ENCODE data around the gene CACNA1A.

Gene CACNA1A

DNA sequence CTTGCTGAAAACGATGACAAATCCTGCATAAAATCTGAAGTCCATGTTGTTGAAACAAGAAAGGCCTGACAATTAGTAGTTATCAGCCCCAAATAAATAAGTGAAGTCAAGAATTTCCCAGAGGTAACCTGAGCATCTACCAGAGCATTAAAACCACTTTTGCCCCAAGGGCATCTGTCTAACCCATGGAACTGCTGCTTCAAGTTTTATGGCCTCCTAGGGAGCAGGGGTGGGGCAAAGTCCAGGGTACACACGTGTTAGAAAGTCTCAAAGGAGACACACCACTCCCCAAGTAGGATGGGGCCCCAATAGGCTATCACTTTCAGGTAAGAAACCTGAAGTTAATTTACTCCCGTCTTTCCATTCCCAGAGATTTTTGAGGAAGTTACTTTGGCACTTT, 81.1 kb downstream of the CACNA1A start:
- Histone ChIP-seq H3K36me3 (ENCODE audit: control insufficient read depth in 1 of 2, insufficient read depth in 2 of 2, low read length in 2 of 2) (no peaks in the 10 kb centered on the region), H3K4me1 (ENCODE audit: control insufficient read depth in 1 of 2, insufficient read depth in 2 of 2, low read length in 2 of 2) (no peaks in the 10 kb centered on the region), H3K27ac (ENCODE audit: low read length) (no peak overlapping the region), H3K9me3 (ENCODE audit: control insufficient read depth in 1 of 2, low read length in 2 of 2) (peaks cover 0 to 37% of the 10 kb centered on the region in 2 donors), H3K4me3 (ENCODE audit: low read depth in 1 of 2, low read length in 2 of 2) (peak overlapping the region in 1 of 2 donors; percentile 0), H3K27me3 (ENCODE audit: low read depth, low read length) (no peaks in the 10 kb centered on the region)

- Histone ChIP-seq H3K4me1 (ENCODE audit: control insufficient read depth in 1 of 2, insufficient read depth in 2 of 2, low read length in 2 of 2) (no peaks in the 10 kb centered on the region), H3K9me3 (ENCODE audit: control insufficient read depth in 1 of 2, low read length in 2 of 2) (peaks cover 0 to 33% of the 10 kb centered on the region in 2 donors), H3K36me3 (ENCODE audit: control insufficient read depth in 1 of 2, insufficient read depth in 2 of 2, low read length in 2 of 2) (no peaks in the 10 kb centered on the region), H3K27me3 (ENCODE audit: low read depth, low read length) (no peaks in the 10 kb centered on the region), H3K4me3 (ENCODE audit: low read depth in 1 of 2, low read length in 2 of 2) (no peak overlapping the region), H3K27ac (ENCODE audit: low read length) (no peak overlapping the region)
These were observed 85.5 kb downstream of the CACNA1A start for GRCh38 chr19:13420780-13421179.

GRCh38 chr19:13417054-13417453, 89.2 kb downstream of the CACNA1A start:
- Histone ChIP-seq H3K4me1 (ENCODE audit: control insufficient read depth in 1 of 2, insufficient read depth in 2 of 2, low read length in 2 of 2) (no peaks in the 10 kb centered on the region), H3K4me3 (ENCODE audit: low read depth in 1 of 2, low read length in 2 of 2) (no peak overlapping the region), H3K36me3 (ENCODE audit: control insufficient read depth in 1 of 2, insufficient read depth in 2 of 2, low read length in 2 of 2) (no peaks in the 10 kb centered on the region), H3K27me3 (ENCODE audit: low read depth, low read length) (no peaks in the 10 kb centered on the region), H3K9me3 (ENCODE audit: control insufficient read depth in 1 of 2, low read length in 2 of 2) (peaks cover 0 to 19% of the 10 kb centered on the region in 2 donors), H3K27ac (ENCODE audit: low read length) (no peak overlapping the region)

DNA sequence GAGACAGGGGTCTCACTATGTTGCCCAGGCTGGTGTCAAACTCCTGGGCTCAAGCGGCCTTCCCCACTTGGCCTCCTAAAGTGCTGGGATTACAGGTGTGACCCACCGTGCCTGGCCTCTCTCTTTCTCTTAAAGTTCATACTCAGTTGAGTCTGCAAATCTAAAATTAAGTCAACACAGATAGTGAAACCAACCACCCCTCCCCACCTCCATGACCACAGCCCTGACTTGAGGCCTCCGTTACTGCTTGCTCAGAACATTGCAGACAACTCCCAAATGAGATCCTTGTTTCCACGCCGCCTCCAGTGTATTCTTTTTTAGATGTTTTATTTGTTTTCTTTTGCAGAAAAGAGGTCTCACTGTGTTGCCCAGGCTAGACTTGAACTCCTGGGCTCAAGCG, 94.4 kb downstream of the CACNA1A start:
- no peaks in the 10 kb centered on the region for H3K27me3 ChIP-seq (ENCODE audit: low read depth, low read length)
- no peak overlapping the region for H3K4me3 ChIP-seq (ENCODE audit: low read depth in 1 of 2, low read length in 2 of 2)
- H3K27ac ChIP-seq (ENCODE audit: low read length), result no peak overlapping the region
- no peaks in the 10 kb centered on the region for H3K9me3 ChIP-seq (ENCODE audit: control insufficient read depth in 1 of 2, low read length in 2 of 2)
- H3K36me3 ChIP-seq (ENCODE audit: control insufficient read depth in 1 of 2, insufficient read depth in 2 of 2, low read length in 2 of 2), result no peaks in the 10 kb centered on the region
- no peaks in the 10 kb centered on the region for H3K4me1 ChIP-seq (ENCODE audit: control insufficient read depth in 1 of 2, insufficient read depth in 2 of 2, low read length in 2 of 2)

DNA sequence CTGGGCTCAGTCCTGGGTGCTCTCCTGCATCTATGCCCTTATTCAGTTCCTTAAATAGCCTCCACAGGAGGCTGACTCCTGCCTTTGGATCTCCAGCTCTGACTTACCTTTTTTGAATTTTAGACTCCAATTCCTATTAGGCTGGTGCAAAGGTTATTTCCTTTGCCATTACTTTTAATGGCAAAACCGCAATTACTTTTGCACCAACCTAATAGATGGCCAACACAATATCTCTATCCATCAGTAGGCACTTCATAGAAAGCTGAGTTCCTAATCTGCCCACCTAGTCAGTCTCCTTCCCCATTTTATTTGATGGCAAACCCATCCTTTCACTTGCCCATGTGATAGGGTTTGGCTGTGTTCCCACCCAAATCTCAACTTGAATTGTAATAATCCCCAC, 95.3 kb downstream of the CACNA1A start:
- H3K36me3 ChIP-seq (ENCODE audit: control insufficient read depth in 1 of 2, insufficient read depth in 2 of 2, low read length in 2 of 2), result no peaks in the 10 kb centered on the region
- H3K9me3 ChIP-seq (ENCODE audit: control insufficient read depth in 1 of 2, low read length in 2 of 2), result no peaks in the 10 kb centered on the region
- no peak overlapping the region for H3K27ac ChIP-seq (ENCODE audit: low read length)
- H3K4me3 ChIP-seq (ENCODE audit: low read depth in 1 of 2, low read length in 2 of 2), result no peak overlapping the region
- H3K4me1 ChIP-seq (ENCODE audit: control insufficient read depth in 1 of 2, insufficient read depth in 2 of 2, low read length in 2 of 2), result no peaks in the 10 kb centered on the region
- no peaks in the 10 kb centered on the region for H3K27me3 ChIP-seq (ENCODE audit: low read depth, low read length)

DNA sequence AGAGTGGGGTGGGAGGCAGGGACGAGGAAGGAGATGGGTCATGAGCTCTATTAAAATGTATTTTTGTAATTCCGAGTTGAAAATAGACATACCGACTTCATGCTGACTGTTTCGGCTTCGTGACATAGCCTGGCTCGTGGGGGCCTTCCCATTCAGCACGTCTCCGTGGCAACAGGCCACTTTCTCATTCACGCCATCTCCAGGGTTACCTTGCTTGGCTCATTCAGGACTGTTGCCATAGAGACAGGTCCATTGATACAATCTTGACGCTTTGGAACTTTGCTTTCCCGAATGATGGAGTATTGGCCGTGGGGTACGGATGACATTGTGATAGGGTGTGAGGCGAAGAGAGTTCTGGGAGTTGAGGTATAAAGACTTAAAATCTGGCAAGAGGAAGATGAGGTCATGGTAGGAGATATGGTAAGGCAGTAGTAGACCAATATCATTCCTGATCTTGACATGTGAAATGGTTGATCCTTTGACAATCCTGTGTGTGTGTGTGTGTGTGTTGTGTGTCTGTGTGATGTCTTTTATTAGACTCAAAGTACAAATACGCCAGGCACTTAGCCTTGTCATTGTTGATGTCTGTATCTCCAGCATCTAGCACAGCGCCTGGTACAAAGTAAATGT, 97.3 kb downstream of the CACNA1A start:
- Histone ChIP-seq H3K36me3 (ENCODE audit: control insufficient read depth in 1 of 2, insufficient read depth in 2 of 2, low read length in 2 of 2) (no peaks in the 10 kb centered on the region), H3K27ac (ENCODE audit: low read length) (no peak overlapping the region), H3K4me3 (ENCODE audit: low read depth in 1 of 2, low read length in 2 of 2) (no peak overlapping the region), H3K4me1 (ENCODE audit: control insufficient read depth in 1 of 2, insufficient read depth in 2 of 2, low read length in 2 of 2) (no peaks in the 10 kb centered on the region), H3K9me3 (ENCODE audit: control insufficient read depth in 1 of 2, low read length in 2 of 2) (no peaks in the 10 kb centered on the region), H3K27me3 (ENCODE audit: low read depth, low read length) (no peaks in the 10 kb centered on the region)

DNA sequence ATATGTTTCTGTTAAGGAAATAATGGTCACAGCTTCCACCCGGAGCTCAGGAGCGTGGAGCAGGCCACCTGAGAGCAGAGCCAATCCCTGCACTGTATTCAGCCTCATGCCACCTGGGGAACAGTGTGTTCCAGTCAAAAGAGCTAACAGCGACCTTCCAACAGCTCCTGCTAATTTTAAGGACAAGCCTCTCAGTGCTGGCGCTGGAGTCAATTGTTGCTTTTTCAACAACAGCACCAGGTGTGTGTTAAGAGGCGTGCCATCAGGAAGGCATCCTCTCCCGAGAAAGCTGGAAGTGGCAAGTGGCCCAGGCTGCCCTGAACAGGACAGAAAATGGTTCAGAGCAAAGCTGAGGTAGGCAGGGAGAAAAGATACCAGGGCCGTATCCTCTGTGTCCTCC, 102.0 kb downstream of the CACNA1A start:
- H3K27ac ChIP-seq (ENCODE audit: low read length), result no peak overlapping the region
- H3K4me1 ChIP-seq (ENCODE audit: control insufficient read depth in 1 of 2, insufficient read depth in 2 of 2, low read length in 2 of 2), result no peaks in the 10 kb centered on the region
- no peak overlapping the region for H3K4me3 ChIP-seq (ENCODE audit: low read depth in 1 of 2, low read length in 2 of 2)
- no peaks in the 10 kb centered on the region for H3K27me3 ChIP-seq (ENCODE audit: low read depth, low read length)
- H3K9me3 ChIP-seq (ENCODE audit: control insufficient read depth in 1 of 2, low read length in 2 of 2), result peaks cover 0 to 5% of the 10 kb centered on the region in 2 donors
- no peaks in the 10 kb centered on the region for H3K36me3 ChIP-seq (ENCODE audit: control insufficient read depth in 1 of 2, insufficient read depth in 2 of 2, low read length in 2 of 2)

- Histone ChIP-seq H3K27me3 (ENCODE audit: low read depth, low read length) (no peaks in the 10 kb centered on the region), H3K36me3 (ENCODE audit: control insufficient read depth in 1 of 2, insufficient read depth in 2 of 2, low read length in 2 of 2) (no peaks in the 10 kb centered on the region), H3K4me3 (ENCODE audit: low read depth in 1 of 2, low read length in 2 of 2) (no peak overlapping the region), H3K9me3 (ENCODE audit: control insufficient read depth in 1 of 2, low read length in 2 of 2) (peaks cover 0 to 5% of the 10 kb centered on the region in 2 donors), H3K4me1 (ENCODE audit: control insufficient read depth in 1 of 2, insufficient read depth in 2 of 2, low read length in 2 of 2) (no peaks in the 10 kb centered on the region), H3K27ac (ENCODE audit: low read length) (no peak overlapping the region)
These were observed 104.9 kb downstream of the CACNA1A start for GRCh38 chr19:13401388-13401787.

GRCh38 chr19:13400296-13400695, 106.0 kb downstream of the CACNA1A start:
- no peak overlapping the region for H3K4me3 ChIP-seq (ENCODE audit: low read depth in 1 of 2, low read length in 2 of 2)
- H3K4me1 ChIP-seq (ENCODE audit: control insufficient read depth in 1 of 2, insufficient read depth in 2 of 2, low read length in 2 of 2), result no peaks in the 10 kb centered on the region
- H3K27ac ChIP-seq (ENCODE audit: low read length), result no peak overlapping the region
- H3K27me3 ChIP-seq (ENCODE audit: low read depth, low read length), result no peaks in the 10 kb centered on the region
- no peaks in the 10 kb centered on the region for H3K36me3 ChIP-seq (ENCODE audit: control insufficient read depth in 1 of 2, insufficient read depth in 2 of 2, low read length in 2 of 2)
- H3K9me3 ChIP-seq (ENCODE audit: control insufficient read depth in 1 of 2, low read length in 2 of 2), result peaks cover 0 to 5% of the 10 kb centered on the region in 2 donors

- no peaks in the 10 kb centered on the region for H3K4me1 ChIP-seq (ENCODE audit: control insufficient read depth in 1 of 2, insufficient read depth in 2 of 2, low read length in 2 of 2)
- no peaks in the 10 kb centered on the region for H3K36me3 ChIP-seq (ENCODE audit: control insufficient read depth in 1 of 2, insufficient read depth in 2 of 2, low read length in 2 of 2)
- no peaks in the 10 kb centered on the region for H3K27me3 ChIP-seq (ENCODE audit: low read depth, low read length)
- peaks cover 0 to 5% of the 10 kb centered on the region in 2 donors for H3K9me3 ChIP-seq (ENCODE audit: control insufficient read depth in 1 of 2, low read length in 2 of 2)
- no peak overlapping the region for H3K27ac ChIP-seq (ENCODE audit: low read length)
- H3K4me3 ChIP-seq (ENCODE audit: low read depth in 1 of 2, low read length in 2 of 2), result no peak overlapping the region
These were observed 106.5 kb downstream of the CACNA1A start for GRCh38 chr19:13399746-13400145.

GRCh38 chr19:13398780-13399726, 107.2 kb downstream of the CACNA1A start:
- no peak overlapping the region for H3K27ac ChIP-seq (ENCODE audit: low read length)
- H3K4me1 ChIP-seq (ENCODE audit: control insufficient read depth in 1 of 2, insufficient read depth in 2 of 2, low read length in 2 of 2), result no peaks in the 10 kb centered on the region
- H3K27me3 ChIP-seq (ENCODE audit: low read depth, low read length), result no peaks in the 10 kb centered on the region
- no peaks in the 10 kb centered on the region for H3K36me3 ChIP-seq (ENCODE audit: control insufficient read depth in 1 of 2, insufficient read depth in 2 of 2, low read length in 2 of 2)
- H3K4me3 ChIP-seq (ENCODE audit: low read depth in 1 of 2, low read length in 2 of 2), result no peak overlapping the region
- peaks cover 0 to 5% of the 10 kb centered on the region in 2 donors for H3K9me3 ChIP-seq (ENCODE audit: control insufficient read depth in 1 of 2, low read length in 2 of 2)
